GM12878 (cell line): ENCODE data around the gene DLAT. TPM values are rescaled to one million over a fixed set of nuclear protein-coding genes. Genes with fewer than 3 reads are reported as not detected.

Source experiments
- ATAC-seq: fragments of 200-7000 bp; cut with Tn5 transposase; 3 replicates; pipeline ENCODE4 v1.9.1; 2020; ENCODE audit warnings: mild to moderate bottlenecking, moderate library complexity
- Bru-seq: library from RNA; stranded (reverse); fragments of 400-500 nt; gene quantifications from one replicate; lab custom pipeline; 2021; lab: Mats Ljungman, UMichigan
- BruChase-seq, 2 experiments: library from RNA; stranded (reverse); fragments of 400-500 nt; gene quantifications; one replicate each; lab custom pipeline; 2021; lab: Mats Ljungman, UMichigan
- BruUV-seq: library from RNA; stranded (reverse); fragments of 400-500 nt; replicated peaks from 2 replicates; lab custom pipeline; 2021; lab: Mats Ljungman, UMichigan
- CTCF ChIA-PET: fragments of 300-600 bp; sonication (Branson Sonifier 250); formaldehyde crosslinking; extraction: SDS; loops from one replicate; lab custom pipeline; 2021; ENCODE audit warnings: inconsistent platforms; lab: Yijun Ruan, JAX
- POLR2A ChIA-PET: fragments of 350-600 bp; formaldehyde crosslinking; extraction: SDS; loops from one replicate; lab custom pipeline; 2021; ENCODE audit warnings: inconsistent platforms; lab: Charles Lee
- RAD21 ChIA-PET: fragments of 300-600 bp; sonication (Branson Sonifier 250); formaldehyde crosslinking; loops from one replicate; lab custom pipeline; 2023; ENCODE audit warnings: antibody characterized with exemption; ENCODE audit not compliant: unreplicated experiment; lab: Charles Lee
- SMC1A ChIA-PET: fragments of 300-600 bp; sonication (Branson Sonifier 250); formaldehyde crosslinking; loops from one replicate; lab custom pipeline; 2023; ENCODE audit not compliant: unreplicated experiment, uncharacterized antibody; lab: Charles Lee
- DNase-seq: peaks from one replicate; pipeline ENCODE4 v3.0.0-alpha.2; 2011; ENCODE audit warnings: low read depth, low spot score
- FAIRE-seq: peaks from 3 replicates; lab custom pipeline; 2011; peaks lifted over from hg19 to GRCh38; lab: Jason Lieb, UNC
- H2AFZ ChIP-seq: 2 replicates; pipeline ENCODE4 v1.6.0; 2011; ENCODE audit warnings: low read depth, low read length, control low read depth; ENCODE audit not compliant: control insufficient read depth
- H3K27ac ChIP-seq: 2 replicates; pipeline ENCODE4 v1.5.1; 2011; ENCODE audit warnings: control low read depth; ENCODE audit not compliant: control insufficient read depth, insufficient read depth
- H3K27me3 ChIP-seq, 2 experiments: replicated peaks in 1 of 2; 2 replicates each; pipeline versions ENCODE4 v1.6.0 to v1.6.1; 2011; ENCODE audit warnings: low read length in 1 of 2; ENCODE audit not compliant: control insufficient read depth in 2 of 2, insufficient read depth in 2 of 2
- H3K36me3 ChIP-seq, 2 experiments: 2 replicates each; pipeline ENCODE4 v1.5.1; 2011; ENCODE audit warnings: low read length in 1 of 2; ENCODE audit not compliant: control insufficient read depth in 2 of 2, insufficient read depth in 2 of 2
- H3K4me1 ChIP-seq: 2 replicates; pipeline ENCODE4 v1.6.1; 2011; ENCODE audit warnings: mild to moderate bottlenecking, low read length, moderate library complexity, mixed read lengths; ENCODE audit not compliant: control insufficient read depth, insufficient read depth
- H3K4me2 ChIP-seq: 2 replicates; pipeline ENCODE4 v1.6.0; 2011; ENCODE audit warnings: control low read depth; ENCODE audit not compliant: control insufficient read depth, insufficient read depth
- H3K4me3 ChIP-seq: fragments of 200-600 bp; sonication (generic); 2 replicates; pipeline ENCODE4 v1.5.1; 2016
- H3K79me2 ChIP-seq: 2 replicates; pipeline ENCODE4 v1.6.0; 2011; ENCODE audit warnings: low read length; ENCODE audit not compliant: control insufficient read depth, insufficient read depth
- H3K9ac ChIP-seq: 2 replicates; pipeline ENCODE4 v1.8.0; 2011; ENCODE audit warnings: low read length, control low read depth, mixed read lengths; ENCODE audit not compliant: control insufficient read depth, insufficient read depth
- H3K9me3 ChIP-seq: replicated peaks from 3 replicates; pipeline ENCODE4 v1.5.1; 2011; ENCODE audit warnings: mild to moderate bottlenecking, low read length; ENCODE audit not compliant: control insufficient read depth, insufficient read depth
- H4K20me1 ChIP-seq: 2 replicates; pipeline ENCODE4 v1.6.0; 2011; ENCODE audit not compliant: control insufficient read depth, insufficient read depth
- ATF7 ChIP-seq: fragments of 450-650 bp; IDR thresholded peaks from 2 replicates; pipeline ENCODE4 v1.6.1; 2016; ENCODE audit warnings: low read depth, mild to moderate bottlenecking
- BMI1 ChIP-seq: fragments of 450-650 bp; IDR thresholded peaks from 2 replicates; pipeline ENCODE4 v1.6.1; 2016; ENCODE audit warnings: mild to moderate bottlenecking, moderate library complexity, borderline replicate concordance
- CREB1 ChIP-seq: IDR thresholded peaks from 2 replicates; pipeline ENCODE4 v1.6.1; 2012; ENCODE audit warnings: low read depth, mild to moderate bottlenecking, inconsistent platforms
- MEF2A ChIP-seq: IDR thresholded peaks from 2 replicates; pipeline ENCODE4 v1.6.1; 2011; ENCODE audit warnings: low read depth, mild to moderate bottlenecking, low read length, moderate library complexity; ENCODE audit not compliant: insufficient read depth
- MTA2 ChIP-seq: fragments of 450-650 bp; IDR thresholded peaks from 2 replicates; pipeline ENCODE4 v1.6.1; 2016; ENCODE audit warnings: low read depth, mild to moderate bottlenecking, moderate library complexity
- NFIC ChIP-seq: IDR thresholded peaks from 2 replicates; pipeline ENCODE4 v1.6.1; 2012; ENCODE audit warnings: low read depth, mild to moderate bottlenecking, inconsistent platforms, low read length, moderate library complexity
- POLR2AphosphoS5 ChIP-seq: IDR thresholded peaks from 2 replicates; pipeline ENCODE4 v1.6.1; 2011; ENCODE audit warnings: mild to moderate bottlenecking, low read length, inconsistent platforms
- RAD21 ChIP-seq: IDR thresholded peaks from 2 replicates; pipeline ENCODE4 v1.6.1; 2011; ENCODE audit warnings: mild to moderate bottlenecking, low read depth, low read length, moderate library complexity; ENCODE audit not compliant: insufficient read depth
- RBBP5 ChIP-seq: fragments of 200-600 bp; sonication (generic); conservative IDR thresholded peaks from 2 replicates; pipeline ENCODE4 v1.6.1; 2016
- SMARCA5 ChIP-seq: fragments of 450-650 bp; IDR thresholded peaks from 2 replicates; pipeline ENCODE4 v1.6.1; 2017; ENCODE audit warnings: mild to moderate bottlenecking
- SREBF1 ChIP-seq: IDR thresholded peaks from 2 replicates; pipeline ENCODE4 v1.6.1; 2012; ENCODE audit warnings: mild to moderate bottlenecking, low read length
- WGBS: methylation state at CpG from one replicate; pipeline ENCODE4 v1.1.6; 2016; ENCODE audit warnings: low lambda C conversion rate; ENCODE audit not compliant: insufficient replicate concordance, insufficient coverage; ENCODE audit errors: missing lambda C conversion rate; 5-methylcytosine and 5-hydroxymethylcytosine counted together
- in situ Hi-C: fragments of 300-500 bp; cut with MboI; formaldehyde crosslinking; loops from 9 replicates; pipeline ENCODE4 v1.14.3; 2018; ENCODE audit warnings: mixed read lengths
- intact Hi-C: fragments of 100-400 bp; cut with micrococcal nuclease; formaldehyde crosslinking; loops from one replicate; pipeline ENCODE4 v1.14.2; 2022; ENCODE audit not compliant: unreplicated experiment
- long read RNA-seq, 2 experiments: library from polyadenylated mRNA; unstranded; transcript quantifications; one replicate each; pipeline ENCODE4 v2.0.0, GENCODE V29; 2019 to 2020
- polyA minus RNA-seq, 3 experiments: library from RNA; depleted of rRNA, polyadenylated mRNA; stranded (reverse); fragments of >200 nt; gene quantifications; 2 replicates each; pipeline ENCODE4 v1.2.3, GENCODE V29; 2011
- polyA plus RNA-seq, 11 experiments: library from polyadenylated mRNA; depleted of rRNA in 4 of 11; unstranded in 6 of 11; stranded (reverse) in 5 of 11; fragments of >200 nt; fragmentation: Nextera tagmentation in 4 of 11; fragmentation: Illumina TruSeq in 1 of 11; extraction: Ambion mirVana in 4 of 11; extraction: Trizol in 1 of 11; gene quantifications; 1 replicate in 1 of 11; 2 replicates in 10 of 11; pipeline versions ENCODE4 v1.2.1 to v1.2.3, GENCODE V29; 2011 to 2016; ENCODE audit warnings: inconsistent platforms in 2 of 11, missing spikeins in 2 of 11, low read depth in 1 of 11
- total RNA-seq, 4 experiments: library from RNA; depleted of rRNA in 3 of 4; stranded (reverse); fragments of >200 nt in 3 of 4; fragmentation: Illumina TruSeq in 1 of 4; extraction: Trizol in 1 of 4; gene quantifications; 2 replicates each; pipeline versions ENCODE4 v1.2.1 to v1.2.3, GENCODE V29; 2013 to 2021
- TF ChIP-seq, protein P1 (sequence below): IDR thresholded peaks from 2 replicates; pipeline ENCODE4 v1.6.1; 2012; ENCODE audit warnings: low read length, inconsistent platforms
- TF ChIP-seq, protein P2 (sequence below): fragments of 450-650 bp; formaldehyde crosslinking; IDR thresholded peaks from 2 replicates; pipeline ENCODE4 v1.4.0; 2022; ENCODE audit warnings: mild to moderate bottlenecking, moderate library complexity

Gene DLAT
- total RNA-seq (2013; cell fraction: nucleolus; rRNA removed), result 18.7 and 19.4 TPM in 2 replicates
- 51.2 and 54.1 TPM in 2 replicates for total RNA-seq (2014; rRNA removed)
- 44.3 and 45.6 TPM in 2 replicates for total RNA-seq (2014; rRNA removed; fragmentation: Illumina TruSeq; extraction: Trizol)
- 38.2 and 38.8 TPM in 2 replicates for total RNA-seq (2021)
- polyA plus RNA-seq (2011; ENCODE audit: low read depth), result 12.1 TPM
- polyA plus RNA-seq (2011; rRNA removed), result 42.0 and 43.8 TPM in 2 replicates
- polyA plus RNA-seq (2011; cell fraction: cytosol; rRNA removed), result 25.3 and 27.1 TPM in 2 replicates
- 13.5 and 14.4 TPM in 2 replicates for polyA plus RNA-seq (2011; cell fraction: nucleus; rRNA removed)
- polyA plus RNA-seq (2012), result 19.7 and 19.8 TPM in 2 replicates
- polyA plus RNA-seq (2014; fragmentation: Illumina TruSeq; extraction: Trizol), result 55.2 and 67.2 TPM in 2 replicates
- polyA plus RNA-seq (2014; fragmentation: Nextera tagmentation; extraction: Ambion mirVana), result 10 to 100 TPM; 16.5 to 21.4 TPM
- 27.9 and 36.0 TPM in 2 replicates for polyA plus RNA-seq (2014; rRNA removed)
- polyA plus RNA-seq (2016; fragmentation: Nextera tagmentation; extraction: Ambion mirVana), result 10 to 100 TPM; 71.3 to 79.9 TPM
- 29.6 and 33.5 TPM in 2 replicates for polyA minus RNA-seq (2011; rRNA and poly(A)+ RNA removed)
- polyA minus RNA-seq (2011; cell fraction: cytosol; rRNA and poly(A)+ RNA removed), result 20.6 and 21.0 TPM in 2 replicates
- polyA minus RNA-seq (2011; cell fraction: nucleus; rRNA and poly(A)+ RNA removed), result 8.2 and 15.6 TPM in 2 replicates
- Bru-seq, nascent RNA, result percentile 73 among the genes with signal in this experiment
- percentile 83 among the genes with signal in this experiment for BruChase-seq, experiment 1, labeled RNA remaining after a 6-hour chase
- BruChase-seq, experiment 2, labeled RNA remaining after a 2-hour chase, result percentile 79 among the genes with signal in this experiment
- long read RNA-seq, experiment 1, full-length matches to known transcripts, result 32 of 38 reads
- long read RNA-seq, experiment 1, partial matches to known transcripts, result 3 of 38 reads
- long read RNA-seq, experiment 1, other reads (novel, unspliced or antisense), result 3 of 38 reads
- long read RNA-seq, experiment 2, full-length matches to known transcripts, result 37 of 53 reads
- long read RNA-seq, experiment 2, partial matches to known transcripts, result 10 of 53 reads
- long read RNA-seq, experiment 2, other reads (novel, unspliced or antisense), result 6 of 53 reads

DNA sequence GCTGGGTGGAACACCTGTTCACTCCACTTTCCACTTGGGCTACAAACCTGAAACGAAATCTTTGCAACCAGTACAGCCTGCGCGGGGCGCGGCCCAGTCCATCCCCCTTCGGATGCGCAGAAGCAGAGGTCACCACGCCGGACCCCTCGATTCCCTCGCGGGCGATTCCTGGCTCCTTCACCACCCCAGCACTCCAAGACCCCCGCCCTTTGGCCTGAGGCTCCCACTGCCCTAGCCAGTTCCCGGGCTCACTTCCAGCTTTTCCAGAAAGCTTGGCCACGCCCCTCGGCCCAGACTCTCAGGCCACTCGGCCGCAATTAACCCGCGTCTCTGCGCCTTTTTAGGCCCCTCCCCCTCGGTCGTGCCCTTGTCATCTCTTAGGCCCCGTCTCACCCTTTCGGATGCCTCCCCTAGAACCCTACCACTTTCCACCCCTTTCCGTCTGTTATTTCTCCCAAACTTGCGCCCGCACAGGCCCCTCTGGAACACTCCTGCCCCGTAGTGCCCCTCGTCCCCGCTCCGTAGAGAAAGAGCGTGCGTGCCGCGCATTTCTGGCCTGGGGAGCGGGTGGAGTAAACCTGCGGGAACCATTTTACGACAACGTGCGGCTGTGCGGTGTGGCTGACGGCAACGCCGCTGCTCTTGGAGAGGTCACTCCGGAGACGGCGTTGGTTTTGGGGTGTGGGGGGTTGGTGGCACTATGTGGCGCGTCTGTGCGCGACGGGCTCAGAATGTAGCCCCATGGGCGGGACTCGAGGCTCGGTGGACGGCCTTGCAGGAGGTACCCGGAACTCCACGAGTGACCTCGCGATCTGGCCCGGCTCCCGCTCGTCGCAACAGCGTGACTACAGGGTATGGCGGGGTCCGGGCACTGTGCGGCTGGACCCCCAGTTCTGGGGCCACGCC is at the start of gene DLAT:
Gene DLAT (plus strand): TSS at position 636 of the 906 bp plus-strand sequence. CDS start 65 bp downstream, at position 701.
- in situ Hi-C loops (no loop called here), intact Hi-C loops (loop anchor here (1.0 to 2.0 kb wide), 2 partner anchors 50 to 61 kb away; partner anchors contain the start of genes NKAPD1, PIH1D2, SDHD and TIMM8B)
- peak within 1 kb of the TSS; percentile 90 for H2AFZ ChIP-seq
- H3K36me3 ChIP-seq, result peaks cover 0 to 1% of the 10 kb centered on the region in 2 experiments; a peak in 3 of 4 replicates
- peak; percentile 90 for ATAC-seq
- H3K27me3 ChIP-seq, result no peaks in the 10 kb centered on the region
- peaks cover 9% of the 10 kb centered on the region for H3K4me1 ChIP-seq
- no peaks in the 10 kb centered on the region for H3K9me3 ChIP-seq
- H3K27ac ChIP-seq, result peak within 1 kb of the TSS; percentile 89
- DNase-seq, result peak; percentile 78
- H3K4me2 ChIP-seq, result peak within 1 kb of the TSS; percentile 92
- ChIA-PET RAD21 (interaction anchor here (0.6 to 0.9 kb wide), 3 partner anchors 9 to 93 kb away, joined by 3 to 4 read pairs (median 3); no protein-coding TSS in a partner anchor), POLR2A (no interaction called here), CTCF (interaction anchor here (0.7 to 0.9 kb wide), 3 partner anchors 18 to 98 kb away, joined by 3 to 4 read pairs (median 3); no protein-coding TSS in a partner anchor), SMC1A (interaction anchor here (0.6 to 1.4 kb wide), 5 partner anchors 9 to 24 kb away, joined by 3 to 6 read pairs (median 3); no protein-coding TSS in a partner anchor)
- FAIRE-seq, result no peak
- H3K4me3 ChIP-seq, result peak within 1 kb of the TSS; percentile 74
- 2% methylated on average over 51 of the region's 71 CpGs for WGBS
- peak within 1 kb of the TSS; percentile 84 for H3K9ac ChIP-seq
- H3K79me2 ChIP-seq, result peaks cover 15% of the 10 kb centered on the region
- no peaks in the 10 kb centered on the region for H4K20me1 ChIP-seq
- no TSS peak for BruUV-seq
- TF ChIP-seq CREB1, result peak; percentile 69
- peak; percentile 80 for TF ChIP-seq POLR2AphosphoS5
- TF ChIP-seq RBBP5, result no peak
- no peak for TF ChIP-seq MEF2A
- no peak for TF ChIP-seq BMI1
- no peak for TF ChIP-seq SREBF1
- TF ChIP-seq, protein P1, sequence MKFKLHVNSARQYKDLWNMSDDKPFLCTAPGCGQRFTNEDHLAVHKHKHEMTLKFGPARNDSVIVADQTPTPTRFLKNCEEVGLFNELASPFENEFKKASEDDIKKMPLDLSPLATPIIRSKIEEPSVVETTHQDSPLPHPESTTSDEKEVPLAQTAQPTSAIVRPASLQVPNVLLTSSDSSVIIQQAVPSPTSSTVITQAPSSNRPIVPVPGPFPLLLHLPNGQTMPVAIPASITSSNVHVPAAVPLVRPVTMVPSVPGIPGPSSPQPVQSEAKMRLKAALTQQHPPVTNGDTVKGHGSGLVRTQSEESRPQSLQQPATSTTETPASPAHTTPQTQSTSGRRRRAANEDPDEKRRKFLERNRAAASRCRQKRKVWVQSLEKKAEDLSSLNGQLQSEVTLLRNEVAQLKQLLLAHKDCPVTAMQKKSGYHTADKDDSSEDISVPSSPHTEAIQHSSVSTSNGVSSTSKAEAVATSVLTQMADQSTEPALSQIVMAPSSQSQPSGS, result no peak
- TF ChIP-seq, protein P2, sequence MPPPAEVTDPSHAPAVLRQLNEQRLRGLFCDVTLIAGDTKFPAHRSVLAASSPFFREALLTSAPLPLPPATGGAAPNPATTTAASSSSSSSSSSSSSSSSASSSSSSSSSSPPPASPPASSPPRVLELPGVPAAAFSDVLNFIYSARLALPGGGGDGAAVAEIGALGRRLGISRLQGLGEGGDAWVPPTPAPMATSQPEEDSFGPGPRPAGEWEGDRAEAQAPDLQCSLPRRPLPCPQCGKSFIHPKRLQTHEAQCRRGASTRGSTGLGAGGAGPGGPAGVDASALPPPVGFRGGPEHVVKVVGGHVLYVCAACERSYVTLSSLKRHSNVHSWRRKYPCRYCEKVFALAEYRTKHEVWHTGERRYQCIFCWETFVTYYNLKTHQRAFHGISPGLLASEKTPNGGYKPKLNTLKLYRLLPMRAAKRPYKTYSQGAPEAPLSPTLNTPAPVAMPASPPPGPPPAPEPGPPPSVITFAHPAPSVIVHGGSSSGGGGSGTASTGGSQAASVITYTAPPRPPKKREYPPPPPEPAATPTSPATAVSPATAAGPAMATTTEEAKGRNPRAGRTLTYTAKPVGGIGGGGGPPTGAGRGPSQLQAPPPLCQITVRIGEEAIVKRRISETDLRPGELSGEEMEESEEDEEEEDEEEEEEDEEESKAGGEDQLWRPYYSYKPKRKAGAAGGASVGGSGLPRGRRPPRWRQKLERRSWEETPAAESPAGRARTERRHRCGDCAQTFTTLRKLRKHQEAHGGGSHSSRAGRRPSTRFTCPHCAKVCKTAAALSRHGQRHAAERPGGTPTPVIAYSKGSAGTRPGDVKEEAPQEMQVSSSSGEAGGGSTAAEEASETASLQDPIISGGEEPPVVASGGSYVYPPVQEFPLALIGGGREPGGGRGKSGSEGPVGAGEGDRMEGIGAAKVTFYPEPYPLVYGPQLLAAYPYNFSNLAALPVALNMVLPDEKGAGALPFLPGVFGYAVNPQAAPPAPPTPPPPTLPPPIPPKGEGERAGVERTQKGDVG, result no peak
- TF ChIP-seq MTA2, result peak; percentile 56
- TF ChIP-seq ATF7, result peak; percentile 63
- TF ChIP-seq RAD21, result no peak
- TF ChIP-seq SMARCA5, result no peak
- TF ChIP-seq NFIC, result 0 out of 2 replicates have a peak, but pooled peaks have one; percentile 8
